ENCODE measurements around the gene BCO2.

BCO2 gene

GRCh38 chr11:112229159-112229558 is 53.8 kb downstream of the BCO2 start:
- H3K4me1 ChIP-seq (ENCODE audit: insufficient read depth, low read length): peaks cover 4% of the 10 kb centered on the region; the same call in 1 of the 2 replicates
- no peak overlapping the region for H3K27ac ChIP-seq (ENCODE audit: low read depth, low read length)
- no peak overlapping the region for H3K9ac ChIP-seq (ENCODE audit: low read depth, low read length)
- no peaks in the 10 kb centered on the region for H3K9me3 ChIP-seq (ENCODE audit: insufficient read depth, low read depth, low read length)
- H3K27me3 ChIP-seq (ENCODE audit: insufficient read depth, low read length): peaks cover under 1% of the 10 kb centered on the region; the same call in 1 of the 2 replicates
- no peak overlapping the region for H3K4me3 ChIP-seq (ENCODE audit: low read length)
- H3K36me3 ChIP-seq (ENCODE audit: insufficient read depth, low read length): peaks cover 50% of the 10 kb centered on the region
- 90% methylated on average over 6 of the region's 7 CpGs for WGBS

- H3K27ac ChIP-seq (ENCODE audit: low read depth, low read length): no peak overlapping the region
- H3K4me1 ChIP-seq (ENCODE audit: insufficient read depth, low read length): peaks cover 4% of the 10 kb centered on the region; the same call in 1 of the 2 replicates
- 65% methylated on average over 3 of the region's 3 CpGs for WGBS
- no peaks in the 10 kb centered on the region for H3K27me3 ChIP-seq (ENCODE audit: insufficient read depth, low read length)
- peaks cover 54% of the 10 kb centered on the region for H3K36me3 ChIP-seq (ENCODE audit: insufficient read depth, low read length)
- H3K4me3 ChIP-seq (ENCODE audit: low read length): no peak overlapping the region
- H3K9ac ChIP-seq (ENCODE audit: low read depth, low read length): no peak overlapping the region
- no peaks in the 10 kb centered on the region for H3K9me3 ChIP-seq (ENCODE audit: insufficient read depth, low read depth, low read length)
These were observed 54.6 kb downstream of the BCO2 start for GRCh38 chr11:112229746-112230433.

GRCh38 chr11:112231952-112232351 is 56.6 kb downstream of the BCO2 start:
- H3K9ac ChIP-seq (ENCODE audit: low read depth, low read length): no peak overlapping the region
- peaks cover 72% of the 10 kb centered on the region for H3K36me3 ChIP-seq (ENCODE audit: insufficient read depth, low read length)
- H3K4me3 ChIP-seq (ENCODE audit: low read length): no peak overlapping the region
- peaks cover 4% of the 10 kb centered on the region; the same call in 1 of the 2 replicates for H3K4me1 ChIP-seq (ENCODE audit: insufficient read depth, low read length)
- no peak overlapping the region for H3K27ac ChIP-seq (ENCODE audit: low read depth, low read length)
- no peaks in the 10 kb centered on the region for H3K9me3 ChIP-seq (ENCODE audit: insufficient read depth, low read depth, low read length)
- H3K27me3 ChIP-seq (ENCODE audit: insufficient read depth, low read length): no peaks in the 10 kb centered on the region
- WGBS: 96% methylated on average over 2 of the region's 2 CpGs

- Histone ChIP-seq H3K4me1 (ENCODE audit: insufficient read depth, low read length) (no peaks in the 10 kb centered on the region), H3K4me3 (ENCODE audit: low read length) (no peak overlapping the region), H3K36me3 (ENCODE audit: insufficient read depth, low read length) (peaks cover 58% of the 10 kb centered on the region), H3K9ac (ENCODE audit: low read depth, low read length) (no peak overlapping the region), H3K9me3 (ENCODE audit: insufficient read depth, low read depth, low read length) (no peaks in the 10 kb centered on the region), H3K27me3 (ENCODE audit: insufficient read depth, low read length) (no peaks in the 10 kb centered on the region), H3K27ac (ENCODE audit: low read depth, low read length) (no peak overlapping the region)
- WGBS: 96% methylated on average over 8 of the region's 8 CpGs
These were observed 60.6 kb downstream of the BCO2 start for GRCh38 chr11:112235750-112236390.

GRCh38 chr11:112237451-112237850 is 62.1 kb downstream of the BCO2 start:
- 95% methylated on average over 4 of the region's 4 CpGs for WGBS
- Histone ChIP-seq H3K36me3 (ENCODE audit: insufficient read depth, low read length) (peaks cover 57% of the 10 kb centered on the region), H3K9me3 (ENCODE audit: insufficient read depth, low read depth, low read length) (no peaks in the 10 kb centered on the region)

GRCh38 chr11:112238041-112238440 is 62.7 kb downstream of the BCO2 start:
- Histone ChIP-seq H3K27me3 (ENCODE audit: insufficient read depth, low read length) (no peaks in the 10 kb centered on the region), H3K4me1 (ENCODE audit: insufficient read depth, low read length) (no peaks in the 10 kb centered on the region), H3K4me3 (ENCODE audit: low read length) (no peak overlapping the region), H3K27ac (ENCODE audit: low read depth, low read length) (no peak overlapping the region), H3K9me3 (ENCODE audit: insufficient read depth, low read depth, low read length) (no peaks in the 10 kb centered on the region), H3K36me3 (ENCODE audit: insufficient read depth, low read length) (peaks cover 52% of the 10 kb centered on the region), H3K9ac (ENCODE audit: low read depth, low read length) (no peak overlapping the region)
- 97% methylated on average over 3 of the region's 3 CpGs for whole genome bisulfite sequencing

More at GRCh38 chr11:112237451-112237850, 62.1 kb downstream of the BCO2 start:
- Histone ChIP-seq H3K9ac (ENCODE audit: low read depth, low read length) (no peak overlapping the region), H3K27me3 (ENCODE audit: insufficient read depth, low read length) (no peaks in the 10 kb centered on the region), H3K27ac (ENCODE audit: low read depth, low read length) (no peak overlapping the region), H3K4me3 (ENCODE audit: low read length) (no peak overlapping the region), H3K4me1 (ENCODE audit: insufficient read depth, low read length) (no peaks in the 10 kb centered on the region)

- H3K27ac ChIP-seq (ENCODE audit: low read depth, low read length): no peak overlapping the region
- H3K9ac ChIP-seq (ENCODE audit: low read depth, low read length): no peak overlapping the region
- 97% methylated on average over 3 of the region's 3 CpGs for WGBS
These were observed 66.2 kb downstream of the BCO2 start for GRCh38 chr11:112241486-112241885.

GRCh38 chr11:112247201-112247600 is 71.9 kb downstream of the BCO2 start:
- WGBS: 91% methylated on average over 4 of the region's 4 CpGs
- Histone ChIP-seq H3K27ac (ENCODE audit: low read depth, low read length) (no peak overlapping the region), H3K4me3 (ENCODE audit: low read length) (no peak overlapping the region), H3K9me3 (ENCODE audit: insufficient read depth, low read depth, low read length) (peaks cover 4% of the 10 kb centered on the region; the same call in 1 of the 2 replicates), H3K9ac (ENCODE audit: low read depth, low read length) (no peak overlapping the region), H3K27me3 (ENCODE audit: insufficient read depth, low read length) (no peaks in the 10 kb centered on the region; the same call in 1 of the 2 replicates), H3K36me3 (ENCODE audit: insufficient read depth, low read length) (no peaks in the 10 kb centered on the region; the same call in 1 of the 2 replicates), H3K4me1 (ENCODE audit: insufficient read depth, low read length) (no peaks in the 10 kb centered on the region)

More at GRCh38 chr11:112241486-112241885, 66.2 kb downstream of the BCO2 start:
- Histone ChIP-seq H3K4me1 (ENCODE audit: insufficient read depth, low read length) (no peaks in the 10 kb centered on the region), H3K4me3 (ENCODE audit: low read length) (no peak overlapping the region), H3K36me3 (ENCODE audit: insufficient read depth, low read length) (peaks cover 22% of the 10 kb centered on the region), H3K27me3 (ENCODE audit: insufficient read depth, low read length) (no peaks in the 10 kb centered on the region), H3K9me3 (ENCODE audit: insufficient read depth, low read depth, low read length) (peaks cover 4% of the 10 kb centered on the region; the same call in 1 of the 2 replicates)

GRCh38 chr11:112248201-112248600 is 72.9 kb downstream of the BCO2 start:
- H3K4me1 ChIP-seq (ENCODE audit: insufficient read depth, low read length): no peaks in the 10 kb centered on the region
- H3K27me3 ChIP-seq (ENCODE audit: insufficient read depth, low read length): no peaks in the 10 kb centered on the region; the same call in 1 of the 2 replicates
- H3K9me3 ChIP-seq (ENCODE audit: insufficient read depth, low read depth, low read length): peaks cover 4% of the 10 kb centered on the region; the same call in 1 of the 2 replicates
- no peak overlapping the region for H3K4me3 ChIP-seq (ENCODE audit: low read length)
- H3K36me3 ChIP-seq (ENCODE audit: insufficient read depth, low read length): no peaks in the 10 kb centered on the region; the same call in 1 of the 2 replicates
- H3K9ac ChIP-seq (ENCODE audit: low read depth, low read length): no peak overlapping the region
- no peak overlapping the region for H3K27ac ChIP-seq (ENCODE audit: low read depth, low read length)
- WGBS: 96% methylated on average over 2 of the region's 2 CpGs

- Histone ChIP-seq H3K9ac (ENCODE audit: low read depth, low read length) (no peak overlapping the region), H3K27ac (ENCODE audit: low read depth, low read length) (no peak overlapping the region), H3K36me3 (ENCODE audit: insufficient read depth, low read length) (no peaks in the 10 kb centered on the region), H3K4me1 (ENCODE audit: insufficient read depth, low read length) (no peaks in the 10 kb centered on the region), H3K27me3 (ENCODE audit: insufficient read depth, low read length) (no peaks in the 10 kb centered on the region; the same call in 1 of the 2 replicates), H3K9me3 (ENCODE audit: insufficient read depth, low read depth, low read length) (no peaks in the 10 kb centered on the region), H3K4me3 (ENCODE audit: low read length) (no peak overlapping the region)
- 93% methylated on average over 6 of the region's 8 CpGs for WGBS
These were observed 74.7 kb downstream of the BCO2 start for GRCh38 chr11:112249871-112250610.

All from HUES64 (cell line).